GM19324 (cell line): ENCODE measurements around the gene MTX2.
"Not testable (repeated sequence)": the region's sequence is repeated elsewhere in the genome, so short reads cannot be mapped to it uniquely, and the experiment has no call there.

Experiments
- ATAC-seq: cut with Tn5 transposase; IDR thresholded peaks from one replicate; pipeline ENCODE4 v1.9.1; 2021; ENCODE audit warnings: mild to moderate bottlenecking, moderate library complexity; ENCODE audit not compliant: unreplicated experiment, low FRiP score

MTX2 gene

GRCh38 chr2:176368349-176368748, 99.1 kb downstream of the MTX2 start:
- no peak for ATAC-seq

- ATAC-seq = no peak
Measured at GRCh38 chr2:176370467-176371171, 101.4 kb downstream of the MTX2 start.

- not testable (repeated sequence) for ATAC-seq
Measured at GRCh38 chr2:176373155-176373554, 103.9 kb downstream of the MTX2 start.

GRCh38 chr2:176378323-176378722, 109.1 kb downstream of the MTX2 start:
- ATAC-seq = no peak

- ATAC-seq = no peak
Measured at GRCh38 chr2:176380341-176380740, 111.1 kb downstream of the MTX2 start.

GRCh38 chr2:176383100-176383499, 113.9 kb downstream of the MTX2 start:
- ATAC-seq = no peak

GRCh38 chr2:176383836-176384442, 114.7 kb downstream of the MTX2 start:
- ATAC-seq = no peak

- no peak for ATAC-seq
Measured at GRCh38 chr2:176385219-176385759, 116.0 kb downstream of the MTX2 start.

- ATAC-seq = no peak
Measured at GRCh38 chr2:176385838-176386237, 116.6 kb downstream of the MTX2 start.
